Ramos (cell line): ENCODE results near the gene TRMT61A.

Experiments used
- in situ Hi-C: fragments of 300-500 bp; cut with MboI; formaldehyde crosslinking; loops from one replicate; pipeline ENCODE4 v1.14.3; 2022; ENCODE audit warnings: low sequenced_read_pairs; ENCODE audit not compliant: unreplicated experiment

Gene TRMT61A

DNA sequence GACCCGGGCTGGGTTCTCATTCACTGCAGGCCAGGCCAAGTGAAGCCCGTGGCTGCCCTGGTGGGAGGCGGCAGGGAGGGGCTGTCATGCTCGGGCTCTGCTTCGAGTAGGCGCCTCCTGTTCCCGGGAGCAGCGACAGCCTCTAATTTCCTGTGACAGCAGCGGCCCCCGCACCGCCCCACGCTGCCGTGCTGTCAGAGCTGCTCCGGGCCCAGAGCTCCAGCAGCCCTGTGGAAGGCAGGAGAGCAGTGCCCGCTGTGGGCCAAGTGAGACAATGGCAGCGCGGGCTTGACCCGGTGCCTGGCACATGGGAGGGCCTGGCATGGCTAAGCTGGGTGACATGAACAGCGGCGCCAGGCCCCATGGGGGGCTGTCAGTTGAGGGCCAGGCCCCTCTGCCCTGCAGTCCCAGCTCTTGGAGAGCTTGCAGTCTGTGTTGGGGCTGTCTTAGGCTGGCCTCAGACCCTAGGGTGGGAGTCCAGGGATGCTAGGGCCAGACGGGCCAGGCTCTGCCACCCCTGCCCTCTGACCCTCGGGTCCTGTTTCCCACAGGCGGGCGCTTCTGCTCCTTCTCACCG lies 5.1 kb downstream of the TRMT61A start:
- in situ Hi-C loops, result no loop called here

GRCh38 chr14:103534576-103535061 lies 5.6 kb downstream of the TRMT61A start:
- in situ Hi-C loops, result no loop called here

- in situ Hi-C loops, result no loop called here
These were observed 6.3 kb downstream of the TRMT61A start for GRCh38 chr14:103535081-103535890.

- in situ Hi-C loops, result no loop called here
These were observed 7.0 kb downstream of the TRMT61A start for GRCh38 chr14:103535891-103536565.

- in situ Hi-C loops, result no loop called here
These were observed 7.7 kb downstream of the TRMT61A start for GRCh38 chr14:103536693-103537092.

GRCh38 chr14:103537175-103537990 lies 8.4 kb downstream of the TRMT61A start:
- in situ Hi-C loops, result no loop called here

- in situ Hi-C loops, result no loop called here
These were observed 9.5 kb downstream of the TRMT61A start for GRCh38 chr14:103538291-103539055.

GRCh38 chr14:103539056-103539825 lies 10.2 kb downstream of the TRMT61A start:
- in situ Hi-C loops, result no loop called here

DNA sequence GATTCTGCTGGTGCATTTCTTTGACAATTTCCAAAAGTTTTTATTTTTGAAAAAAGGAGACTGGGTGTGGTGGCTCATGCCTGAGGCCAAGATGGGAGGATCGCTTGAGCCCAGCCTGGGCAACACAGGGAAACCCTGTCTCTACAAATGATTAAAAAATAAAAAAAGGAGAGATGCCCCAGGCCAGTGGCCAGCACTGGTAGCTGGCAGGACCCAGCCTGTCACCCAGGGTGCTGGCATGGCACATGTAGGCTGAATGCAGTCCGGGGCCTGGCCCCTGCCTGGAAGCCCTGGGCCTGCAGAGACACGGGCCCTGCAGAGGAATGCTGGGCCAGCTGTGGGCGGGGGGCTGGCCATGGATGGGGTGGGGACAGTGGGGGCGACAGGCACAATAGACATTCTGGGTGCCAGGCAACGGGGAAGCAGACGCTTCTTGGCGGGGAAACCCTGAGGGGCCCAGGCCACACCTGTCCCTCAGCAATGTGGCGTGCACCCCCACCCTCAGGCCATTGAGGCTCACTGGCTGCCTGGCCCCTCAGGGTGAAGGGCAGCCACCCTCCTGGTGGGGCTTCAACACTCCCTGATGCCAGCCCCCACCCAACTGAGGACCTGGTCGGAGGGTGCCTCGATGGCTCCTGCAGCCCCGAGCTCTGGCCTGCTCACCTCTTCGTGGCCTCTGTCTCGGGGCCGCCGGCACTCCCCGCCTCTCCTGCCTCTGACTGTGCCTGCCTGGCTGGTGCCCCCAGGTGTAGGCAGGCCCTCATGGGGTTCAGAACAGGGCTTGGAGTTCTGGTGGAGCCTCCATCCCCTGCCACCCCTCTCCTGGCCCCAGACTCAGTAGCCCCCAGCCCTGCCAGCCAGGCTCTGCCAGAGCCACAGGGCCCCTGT lies 12.1 kb downstream of the TRMT61A start:
- in situ Hi-C loops, result no loop called here

- in situ Hi-C loops, result no loop called here
These were observed 13.0 kb downstream of the TRMT61A start for GRCh38 chr14:103541709-103542604.

DNA sequence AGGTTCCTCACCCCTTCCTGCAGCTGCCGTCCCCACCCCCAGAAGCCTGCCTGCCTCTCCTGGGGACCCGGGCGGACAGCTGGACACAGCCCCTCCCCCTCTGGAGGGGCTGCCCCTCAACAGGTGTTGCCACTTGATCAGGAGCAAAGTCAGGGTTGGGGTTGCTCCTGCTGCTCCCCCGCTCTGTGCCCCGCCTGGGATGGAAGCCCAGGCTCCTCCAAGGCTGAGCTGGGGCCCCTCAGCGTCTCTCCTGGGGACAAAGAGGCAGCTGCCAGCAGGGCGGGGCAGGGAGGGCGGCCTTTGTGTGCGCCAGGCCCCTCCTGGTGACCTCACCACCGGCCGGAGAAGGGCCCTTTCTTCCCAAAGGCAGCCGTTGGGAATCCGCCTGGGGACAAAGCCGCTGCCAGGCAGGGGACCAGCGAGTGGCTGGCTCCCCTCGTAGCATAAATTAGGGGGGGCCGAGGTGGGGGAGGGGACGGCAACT lies 13.7 kb downstream of the TRMT61A start:
- in situ Hi-C loops, result no loop called here

- in situ Hi-C loops, result no loop called here
These were observed 14.1 kb downstream of the TRMT61A start for GRCh38 chr14:103543140-103543539.

DNA sequence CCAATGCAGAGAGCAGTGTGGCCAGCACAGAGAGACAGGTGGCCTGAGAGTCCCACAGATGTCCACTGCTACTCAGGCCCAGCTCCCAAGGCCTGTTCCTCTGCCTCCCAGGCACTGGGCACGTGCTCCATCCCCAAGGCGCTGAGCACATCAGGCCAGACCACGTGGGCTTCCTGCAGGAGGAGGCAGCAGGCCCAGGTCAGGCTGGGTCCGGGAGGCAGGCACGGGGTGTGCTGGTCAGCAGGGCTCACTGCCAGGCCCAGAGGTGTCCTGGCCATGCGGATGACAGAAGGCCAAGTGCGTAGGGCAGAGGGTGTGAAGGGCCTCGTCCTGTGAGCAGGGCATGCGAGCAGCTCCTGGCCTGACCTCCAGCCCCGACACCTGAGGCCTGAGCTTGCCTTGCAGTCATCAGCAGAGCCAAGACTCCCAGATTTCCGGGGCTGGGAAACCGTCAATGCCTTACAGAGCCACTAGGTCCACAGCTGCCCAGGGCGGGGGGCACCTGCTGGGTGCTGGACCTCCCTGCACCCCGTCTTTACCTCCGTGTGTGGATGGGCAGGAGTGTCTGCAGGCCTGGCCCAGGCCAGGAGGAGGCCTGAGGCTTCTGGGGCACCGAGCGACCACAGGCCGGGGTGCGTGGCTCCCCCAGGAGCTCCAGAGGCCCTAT lies 14.9 kb downstream of the TRMT61A start:
- in situ Hi-C loops, result no loop called here

DNA sequence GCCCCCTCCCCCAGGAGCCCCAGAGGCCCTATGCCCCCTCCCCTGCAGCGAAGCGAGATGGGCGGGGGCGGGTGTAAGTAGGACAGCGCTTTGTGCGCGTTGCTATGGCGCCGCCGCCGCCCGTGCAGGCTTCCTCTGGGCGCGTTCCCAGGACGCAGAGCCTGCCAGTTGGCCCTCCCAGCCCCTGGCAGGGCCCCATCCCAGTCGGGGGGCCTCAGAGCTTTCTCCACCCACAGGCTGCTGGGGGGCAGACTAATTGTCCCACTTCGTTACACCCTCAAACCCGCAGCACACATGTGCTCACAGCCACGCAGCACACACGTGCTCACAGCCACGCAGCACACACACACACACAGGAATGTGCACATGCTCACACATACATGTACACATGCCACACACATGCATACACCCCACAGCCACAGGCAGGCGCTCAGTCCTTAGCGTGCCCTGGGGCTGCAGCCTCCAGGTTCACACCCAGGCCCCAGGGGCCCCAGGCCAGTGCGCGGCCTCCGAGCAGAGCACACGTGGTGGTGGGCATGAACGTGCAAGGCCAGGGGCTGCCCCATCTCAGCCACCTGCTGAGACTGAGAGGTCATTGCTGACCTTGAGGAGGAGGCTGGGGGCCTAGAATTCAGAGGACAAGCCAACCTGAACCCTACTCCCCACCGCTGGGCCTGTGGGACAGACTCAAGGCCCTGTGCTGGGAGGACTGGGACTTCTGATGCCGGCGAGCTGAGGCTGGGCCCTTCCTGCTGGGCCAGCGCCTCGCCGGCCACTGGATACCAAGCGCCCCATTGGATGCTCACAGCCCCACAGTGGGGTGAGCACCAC lies 15.6 kb downstream of the TRMT61A start:
- in situ Hi-C loops, result no loop called here

DNA sequence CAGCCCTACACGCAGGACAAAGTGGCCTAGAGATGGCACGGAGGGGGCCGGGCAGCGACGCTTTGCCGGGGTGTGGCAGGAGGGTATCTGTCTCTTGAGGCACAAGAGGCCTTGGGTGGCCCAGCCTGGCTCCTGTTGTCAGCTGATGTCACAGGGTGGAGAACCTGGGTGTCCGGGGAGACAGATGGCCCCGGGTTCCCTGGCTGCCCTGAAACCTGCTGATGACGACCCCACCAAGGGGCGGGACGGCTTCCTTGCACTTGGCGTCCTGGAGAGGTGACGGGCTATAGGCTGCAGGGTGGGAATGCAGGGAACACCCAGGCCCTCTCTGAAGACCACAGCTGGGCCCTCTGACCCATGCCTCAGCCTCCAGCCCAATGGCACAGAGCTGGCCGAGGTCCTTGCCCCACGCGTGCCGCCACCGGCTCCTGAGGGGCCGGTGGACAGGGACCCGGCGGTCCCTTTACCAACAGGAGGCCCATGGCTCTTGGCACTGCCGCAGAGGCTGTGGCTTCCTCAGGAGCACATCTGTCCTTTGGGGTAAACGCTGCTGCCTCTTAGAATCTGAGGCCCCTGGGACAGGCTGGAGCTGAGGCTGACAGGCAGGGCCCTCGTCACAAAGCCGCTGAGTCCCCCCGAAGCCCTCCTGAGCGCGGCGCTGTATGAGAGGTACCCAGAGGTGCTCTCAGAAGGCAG lies 16.4 kb downstream of the TRMT61A start:
- in situ Hi-C loops, result no loop called here
